ENCODE data around the gene INPP4B.

INPP4B gene

GRCh38 chr4:142826503-142827241 is 19.4 kb downstream of the INPP4B start:
- no peak for DNase-seq (ENCODE audit: low spot score)
- TF ChIP-seq CTCF (IDR thresholded peaks at IDR 0.05; ENCODE audit: extremely low read depth, missing control alignments) = no peak

GRCh38 chr4:142824368-142824767 is 21.7 kb downstream of the INPP4B start:
- TF ChIP-seq CTCF (IDR thresholded peaks at IDR 0.05; ENCODE audit: extremely low read depth, missing control alignments) = no peak
- DNase-seq (ENCODE audit: low spot score) = no peak

- no peak for DNase-seq (ENCODE audit: low spot score)
- TF ChIP-seq CTCF (IDR thresholded peaks at IDR 0.05; ENCODE audit: extremely low read depth, missing control alignments) = no peak
Observed at GRCh38 chr4:142823796-142824195, 22.3 kb downstream of the INPP4B start.

- TF ChIP-seq CTCF (IDR thresholded peaks at IDR 0.05; ENCODE audit: extremely low read depth, missing control alignments) = no peak
- no peak for DNase-seq (ENCODE audit: low spot score)
Observed at GRCh38 chr4:142818476-142818875, 27.6 kb downstream of the INPP4B start.

- TF ChIP-seq CTCF (IDR thresholded peaks at IDR 0.05; ENCODE audit: extremely low read depth, missing control alignments) = no peak
- no peak for DNase-seq (ENCODE audit: low spot score)
Observed at GRCh38 chr4:142818031-142818430, 28.1 kb downstream of the INPP4B start.

GRCh38 chr4:142817442-142817841 is 28.7 kb downstream of the INPP4B start:
- DNase-seq (ENCODE audit: low spot score) = no peak
- TF ChIP-seq CTCF (IDR thresholded peaks at IDR 0.05; ENCODE audit: extremely low read depth, missing control alignments) = no peak

- TF ChIP-seq CTCF (IDR thresholded peaks at IDR 0.05; ENCODE audit: extremely low read depth, missing control alignments) = no peak
- DNase-seq (ENCODE audit: low spot score) = no peak
Observed at GRCh38 chr4:142815834-142816233, 30.3 kb downstream of the INPP4B start.

All from GM20000 (cell line).